Astrocyte (in vitro differentiated cells and primary cell): Measurements from ENCODE around the gene SAMHD1.

Source experiments
- CTCF ChIP-seq: IDR thresholded peaks from 2 replicates; pipeline ENCODE4 v1.5.1; 2011; ENCODE audit warnings: low read depth, mild to moderate bottlenecking, inconsistent platforms, low read length, moderate library complexity; ENCODE audit not compliant: insufficient read depth
- EZH2 ChIP-seq: IDR thresholded peaks from 2 replicates; pipeline ENCODE4 v1.6.1; 2012; ENCODE audit warnings: mild to moderate bottlenecking, low read length, inconsistent platforms; ENCODE audit not compliant: insufficient read depth

DNA sequence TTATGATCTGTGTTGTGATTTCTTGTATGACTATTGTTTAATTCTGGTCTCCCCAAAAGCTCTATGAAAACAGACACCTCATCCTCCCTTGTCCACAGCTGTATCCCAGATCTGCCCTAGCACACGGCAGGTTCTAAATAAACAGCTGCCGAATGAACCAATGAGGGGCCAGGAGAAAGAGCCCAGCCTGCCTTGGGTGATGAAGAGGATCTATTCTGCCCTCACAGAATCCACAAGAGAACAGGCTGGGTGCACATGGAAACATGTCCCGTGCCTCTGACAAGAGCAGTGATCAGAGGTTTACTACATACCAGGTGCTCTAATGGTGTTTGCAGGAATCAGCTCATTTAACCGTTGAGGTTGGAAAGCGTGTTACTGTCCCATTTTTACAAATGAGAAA is 91.2 kb downstream of the SAMHD1 start:
- no peak for TF ChIP-seq CTCF
- no peak for TF ChIP-seq EZH2
